HG02943 (cell line): Measurements from ENCODE around the gene CADM1.

Experiments
- ATAC-seq: cut with Tn5 transposase; IDR thresholded peaks from one replicate; pipeline ENCODE4 v1.9.1; 2021; ENCODE audit warnings: mild to moderate bottlenecking, low read depth, moderate library complexity; ENCODE audit not compliant: unreplicated experiment

Gene CADM1

GRCh38 chr11:115144014-115144413, 360.2 kb downstream of the CADM1 start:
- ATAC-seq = no peak

GRCh38 chr11:115141231-115142114, 362.7 kb downstream of the CADM1 start:
- no peak for ATAC-seq

GRCh38 chr11:115135936-115136335, 368.3 kb downstream of the CADM1 start:
- no peak for ATAC-seq

DNA sequence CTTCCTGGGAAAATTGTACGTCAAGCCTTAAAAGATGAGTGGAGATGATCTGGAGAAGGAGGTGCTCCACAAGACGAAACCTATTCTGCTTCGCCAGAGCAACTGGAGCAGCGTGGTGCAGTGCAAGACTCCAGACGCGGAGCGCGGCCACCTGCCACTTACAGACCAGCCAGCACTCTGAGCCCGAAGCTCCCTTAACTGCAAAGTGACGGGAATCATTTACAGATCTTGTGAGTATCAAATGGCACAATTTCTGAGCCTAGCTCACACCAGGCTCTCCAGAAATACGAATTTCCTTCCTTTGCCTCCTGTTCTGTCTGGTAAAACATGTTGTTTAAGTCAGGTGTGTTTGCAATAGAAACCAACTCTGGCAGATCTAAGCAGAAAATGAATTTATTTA, 369.3 kb downstream of the CADM1 start:
- ATAC-seq = no peak

DNA sequence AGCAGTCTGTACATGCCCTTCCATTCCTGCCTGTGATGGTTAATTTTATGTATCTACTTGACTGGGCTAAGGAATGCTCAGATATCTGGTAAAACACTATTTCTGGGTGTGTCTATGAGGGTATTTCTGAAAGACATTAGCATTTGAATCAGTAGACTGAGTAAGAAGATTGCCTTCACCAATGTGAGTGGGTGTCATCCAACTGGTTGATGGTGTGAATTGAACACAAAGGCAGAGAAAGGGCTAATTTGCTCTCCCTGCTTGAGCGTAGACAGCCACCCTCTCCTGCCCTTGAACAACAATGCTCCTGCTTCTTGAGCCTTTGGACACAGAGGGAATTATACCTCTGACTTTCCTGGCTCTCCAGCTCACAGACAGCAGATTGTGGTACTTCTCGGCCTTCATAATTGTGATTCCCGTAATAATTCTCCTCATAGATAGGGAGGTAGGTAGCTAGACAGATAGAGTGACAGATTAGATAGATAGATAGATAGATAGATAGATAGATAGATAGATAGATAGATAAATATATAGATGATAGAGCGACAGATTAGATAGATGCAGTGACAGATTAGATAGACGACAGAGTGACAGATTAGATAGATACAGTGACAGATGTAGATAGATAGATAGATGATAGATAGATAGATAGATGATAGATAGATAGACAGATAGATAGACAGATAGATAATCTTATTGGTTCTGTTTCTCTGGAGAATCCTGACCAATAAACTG, 370.6 kb downstream of the CADM1 start:
- ATAC-seq = no peak

DNA sequence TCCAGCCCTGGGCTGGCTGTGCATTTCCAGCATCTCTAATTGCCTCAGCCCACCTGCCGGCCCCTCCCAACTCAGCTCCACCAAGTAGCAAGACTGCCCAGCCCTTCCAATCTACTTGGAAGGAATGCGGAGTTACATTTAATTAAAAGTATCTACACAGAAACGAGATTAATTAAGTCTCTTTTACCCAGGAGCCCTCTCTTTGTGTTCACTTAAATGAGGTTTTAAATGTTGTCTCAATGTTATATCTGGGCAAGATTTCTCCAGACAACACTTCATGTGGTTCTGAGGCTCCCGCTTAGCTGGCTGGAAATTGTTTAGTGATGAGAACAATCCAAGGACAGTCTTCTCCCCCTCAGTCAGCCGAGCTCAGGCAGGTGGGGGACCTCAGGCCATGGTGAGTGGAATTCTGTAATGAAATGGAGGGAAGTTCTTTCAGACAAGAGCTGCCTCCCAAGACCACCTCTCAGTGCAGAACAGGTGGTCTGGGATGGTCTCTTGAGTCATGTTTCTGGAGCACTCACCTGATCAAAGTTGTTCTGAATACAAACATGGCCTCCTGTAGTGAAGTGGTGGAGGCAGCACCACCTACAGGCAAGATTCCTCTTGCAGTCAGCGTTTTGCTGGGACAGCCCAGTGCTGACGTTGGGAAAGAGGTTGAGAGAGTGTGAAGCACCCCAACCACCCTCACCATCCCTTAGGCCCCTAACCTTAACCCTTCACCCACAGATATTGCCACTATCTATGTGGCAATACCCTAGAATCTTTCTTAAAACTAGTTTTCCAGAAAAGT, 371.6 kb downstream of the CADM1 start:
- ATAC-seq = no peak

- ATAC-seq = no peak
Observed at GRCh38 chr11:115129473-115130289, 374.5 kb downstream of the CADM1 start.

DNA sequence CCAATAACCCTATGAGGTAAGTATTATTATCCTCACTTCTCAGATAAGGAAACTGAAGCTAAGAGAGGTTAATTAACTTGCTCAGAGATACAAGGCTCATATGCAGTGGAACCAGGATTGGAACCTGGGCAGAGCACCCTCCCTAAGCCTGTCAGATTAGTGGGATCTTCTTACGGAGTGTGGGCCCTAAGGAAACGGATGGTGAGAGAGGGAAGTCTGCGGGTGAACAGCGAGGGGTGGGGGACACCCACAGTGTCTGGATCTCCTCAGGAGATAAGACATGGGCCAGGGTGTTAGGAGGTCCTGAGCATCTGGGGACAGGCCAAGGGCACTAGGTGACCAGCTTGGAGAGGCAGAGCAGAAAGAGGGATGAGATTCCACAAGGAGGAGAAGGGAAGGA, 376.0 kb downstream of the CADM1 start:
- no peak for ATAC-seq

DNA sequence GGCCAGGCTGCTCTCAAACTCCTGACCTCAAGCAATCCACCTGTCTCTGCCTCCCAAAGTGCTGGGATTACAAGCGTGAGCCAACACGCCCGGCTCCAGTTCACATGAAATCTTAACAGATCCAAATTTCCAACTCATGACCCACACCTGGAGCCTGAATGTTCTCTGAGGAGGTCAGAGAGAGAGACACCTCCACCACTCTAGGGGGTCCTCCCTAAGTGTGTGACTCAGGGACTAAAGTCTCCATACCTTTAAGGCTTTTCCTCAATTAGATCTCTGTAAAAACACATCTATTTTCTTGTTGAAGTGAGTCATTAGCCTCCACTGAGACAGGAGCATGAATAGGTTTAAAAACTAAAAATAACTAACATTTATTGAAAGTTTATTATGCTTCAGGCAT, 376.4 kb downstream of the CADM1 start:
- ATAC-seq = no peak

GRCh38 chr11:115126515-115127208, 377.6 kb downstream of the CADM1 start:
- ATAC-seq = peak; percentile 70

GRCh38 chr11:115126092-115126491, 378.1 kb downstream of the CADM1 start:
- peak; percentile 17 for ATAC-seq

- ATAC-seq = no peak
Observed at GRCh38 chr11:115124786-115125185, 379.4 kb downstream of the CADM1 start.

GRCh38 chr11:115123641-115124040, 380.6 kb downstream of the CADM1 start:
- no peak for ATAC-seq

DNA sequence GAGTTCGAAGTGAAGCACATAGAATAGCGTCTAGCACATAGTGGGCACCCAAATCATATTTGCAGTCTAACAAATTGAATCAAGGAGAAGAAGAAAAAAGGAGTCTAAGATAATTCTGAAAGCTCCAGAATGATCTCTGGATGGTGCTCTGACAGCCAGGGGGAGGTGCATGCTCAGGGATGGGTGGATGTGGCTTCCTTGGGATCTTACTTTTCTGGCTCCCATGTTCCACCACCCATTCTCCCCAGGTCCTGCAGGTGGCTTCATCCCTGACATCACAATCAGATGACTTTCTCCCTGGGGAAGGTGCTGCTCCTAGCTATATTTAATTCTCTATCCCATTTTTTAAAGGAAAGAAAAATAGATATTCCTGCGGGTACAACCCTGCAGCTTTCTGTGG, 381.9 kb downstream of the CADM1 start:
- ATAC-seq = no peak
